H1 (cell line): ENCODE data around the gene MAP1LC3C. TPM values are rescaled to one million over a fixed set of nuclear protein-coding genes. Genes with fewer than 3 reads are reported as not detected.

ENCODE experiments used
- ATF3 ChIP-seq: IDR thresholded peaks from 2 replicates; pipeline ENCODE4 v1.6.1; 2011; ENCODE audit warnings: low read depth, mild to moderate bottlenecking, low read length; ENCODE audit not compliant: insufficient read depth
- CHD2 ChIP-seq: IDR thresholded peaks from 2 replicates; pipeline ENCODE4 v1.6.1; 2012; ENCODE audit warnings: low read length, improper control_type of control experiment
- HDAC2 ChIP-seq, 2 experiments: fragments of 300-600 bp in 1 of 2; sonication (generic) in 1 of 2; IDR thresholded peaks; 2 replicates each; pipeline ENCODE4 v1.6.1; 2011 to 2012; ENCODE audit warnings: low read depth in 2 of 2, low read length in 2 of 2, mild to moderate bottlenecking in 2 of 2, moderate library complexity in 2 of 2, borderline replicate concordance in 1 of 2, inconsistent platforms in 1 of 2
- MAX ChIP-seq: IDR thresholded peaks from 2 replicates; pipeline ENCODE4 v1.6.1; 2012; ENCODE audit warnings: inconsistent platforms
- POU5F1 ChIP-seq: IDR thresholded peaks from 2 replicates; pipeline ENCODE4 v1.6.1; 2011; ENCODE audit warnings: low read depth, mild to moderate bottlenecking, low read length, moderate library complexity
- RNF2 ChIP-seq: fragments of 200-900, 300-1000 bp; sonication (generic); IDR thresholded peaks from 2 replicates; pipeline ENCODE4 v1.7.1; 2016; ENCODE audit warnings: borderline replicate concordance, low read depth, mild to moderate bottlenecking, antibody characterized with exemption, low read length; ENCODE audit not compliant: poor library complexity, severe bottlenecking; ENCODE audit errors: missing control alignments
- polyA plus RNA-seq, 7 experiments: library from polyadenylated mRNA; depleted of rRNA in 3 of 7; stranded (reverse) in 5 of 7; unstranded in 2 of 7; fragments of >200 nt in 5 of 7; fragments of 200-250 nt in 2 of 7; gene quantifications; 1 replicate in 5 of 7; 2 replicates in 1 of 7; 4 replicates in 1 of 7; pipeline versions ENCODE4 v1.2.1 to v1.2.3, GENCODE V29; 2011 to 2013; ENCODE audit warnings: missing spikeins in 2 of 7, mixed read lengths in 2 of 7
- total RNA-seq: library from RNA; stranded (reverse); fragmentation: NEBNext Ultra II Directional; extraction: Animal tissue kit (Norgen Biotek cat#: 25700); gene quantifications from 2 replicates; pipeline ENCODE4 v1.2.1, GENCODE V29; 2021

Gene MAP1LC3C
- total and polyA plus RNA-seq, 2 of the 8 experiments (the other 6 are each of a cell fraction or from before 2014, with no cell fraction given), result 1.7 to 3.2 TPM

- TF ChIP-seq POU5F1 (no peak), MAX (no peak), CHD2 (no peak), HDAC2 (IDR thresholded peaks at IDR 0.05; ENCODE audit: borderline replicate concordance in 1 of 2, low read depth in 2 of 2, low read length in 2 of 2) (no peak), ATF3 (no peak), RNF2 (no peak)
Observed at GRCh38 chr1:242011894-242012660, 13.2 kb upstream of the MAP1LC3C start (continued).
